Tibial nerve (tissue), 3 donors: Measurements from ENCODE around the gene NSD2.

Experiments
- CTCF ChIP-seq, 5 experiments: fragments of 200-600 bp in 3 of 5; fragments of 450-650 bp in 2 of 5; sonication (generic) in 3 of 5; IDR thresholded peaks; one replicate each; pipeline ENCODE4 v1.5.1; 2016 to 2019; ENCODE audit warnings: antibody characterized with exemption in 5 of 5, mild to moderate bottlenecking in 3 of 5, moderate library complexity in 2 of 5
- POLR2A ChIP-seq, 2 donors: fragments of 450-650 bp; IDR thresholded peaks; one replicate each; pipeline ENCODE4 v1.6.1; 2017; ENCODE audit warnings: antibody characterized with exemption in 2 of 2, mild to moderate bottlenecking in 2 of 2, moderate library complexity in 2 of 2

- TF ChIP-seq POLR2A (IDR thresholded peaks at IDR 0.05) = no peak
- TF ChIP-seq CTCF (IDR thresholded peaks at IDR 0.05) = no peak
Measured at GRCh38 chr4:1990676-1991075, 119.5 kb downstream of the NSD2 start.
